Left ventricle myocardium inferior (tissue), 1 donor: ENCODE results near the gene XIRP2. TPM values are rescaled to one million over a fixed set of nuclear protein-coding genes. Genes with fewer than 3 reads are reported as not detected.

Experiments used
- DNase-seq: peaks from one replicate; pipeline ENCODE4 v3.0.0-alpha.2; 2020
- H3K27ac ChIP-seq: fragments of 200-600 bp; replicated peaks from 2 replicates; pipeline ENCODE4 v1.8.0; 2021
- H3K27me3 ChIP-seq: fragments of 200-600 bp; 2 replicates; pipeline ENCODE4 v1.8.0; 2021; ENCODE audit warnings: low read depth
- H3K36me3 ChIP-seq: fragments of 200-600 bp; 2 replicates; pipeline ENCODE4 v1.8.0; 2021
- H3K4me1 ChIP-seq: fragments of 200-600 bp; 2 replicates; pipeline ENCODE4 v1.8.0; 2021
- H3K4me3 ChIP-seq: fragments of 200-600 bp; 2 replicates; pipeline ENCODE4 v1.8.0; 2021; ENCODE audit warnings: mild to moderate bottlenecking, moderate library complexity
- H3K9me3 ChIP-seq: fragments of 200-600 bp; replicated peaks from 2 replicates; pipeline ENCODE4 v1.8.0; 2021
- intact Hi-C: fragments of 100-400 bp; cut with micrococcal nuclease; formaldehyde crosslinking; loops from one replicate; pipeline ENCODE4 v1.11.0; 2022
- total RNA-seq: library from RNA; stranded (reverse); fragmentation: NEBNext Ultra II Directional; extraction: Animal tissue kit (Norgen Biotek cat#: 25700); gene quantifications from one replicate; pipeline ENCODE4 v1.2.1, GENCODE V29; 2021
- TF ChIP-seq, protein P1 (sequence below): fragments of 200-600 bp; IDR thresholded peaks from 2 replicates; pipeline ENCODE4 v1.8.0; 2021; ENCODE audit warnings: antibody characterized with exemption, mild to moderate bottlenecking, borderline replicate concordance
- donor health status: DM: no; HTN: yes; CAD: no; lungs with severe emphysema.

XIRP2 gene
- total RNA-seq, 1 donor from 2014 or later: 364 TPM

- Histone ChIP-seq H3K9me3 (no peaks in the 10 kb centered on the region), H3K4me1 (no peaks in the 10 kb centered on the region), H3K27me3 (no peaks in the 10 kb centered on the region), H3K27ac (no peak overlapping the region), H3K4me3 (no peak overlapping the region), H3K36me3 (no peaks in the 10 kb centered on the region)
- DNase-seq: no peak
- intact Hi-C loops: no loop called here
- TF ChIP-seq, protein P1, sequence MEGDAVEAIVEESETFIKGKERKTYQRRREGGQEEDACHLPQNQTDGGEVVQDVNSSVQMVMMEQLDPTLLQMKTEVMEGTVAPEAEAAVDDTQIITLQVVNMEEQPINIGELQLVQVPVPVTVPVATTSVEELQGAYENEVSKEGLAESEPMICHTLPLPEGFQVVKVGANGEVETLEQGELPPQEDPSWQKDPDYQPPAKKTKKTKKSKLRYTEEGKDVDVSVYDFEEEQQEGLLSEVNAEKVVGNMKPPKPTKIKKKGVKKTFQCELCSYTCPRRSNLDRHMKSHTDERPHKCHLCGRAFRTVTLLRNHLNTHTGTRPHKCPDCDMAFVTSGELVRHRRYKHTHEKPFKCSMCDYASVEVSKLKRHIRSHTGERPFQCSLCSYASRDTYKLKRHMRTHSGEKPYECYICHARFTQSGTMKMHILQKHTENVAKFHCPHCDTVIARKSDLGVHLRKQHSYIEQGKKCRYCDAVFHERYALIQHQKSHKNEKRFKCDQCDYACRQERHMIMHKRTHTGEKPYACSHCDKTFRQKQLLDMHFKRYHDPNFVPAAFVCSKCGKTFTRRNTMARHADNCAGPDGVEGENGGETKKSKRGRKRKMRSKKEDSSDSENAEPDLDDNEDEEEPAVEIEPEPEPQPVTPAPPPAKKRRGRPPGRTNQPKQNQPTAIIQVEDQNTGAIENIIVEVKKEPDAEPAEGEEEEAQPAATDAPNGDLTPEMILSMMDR: no peak
Observed at GRCh38 chr2:166916987-166917386, 28.7 kb downstream of the XIRP2 start.

DNA sequence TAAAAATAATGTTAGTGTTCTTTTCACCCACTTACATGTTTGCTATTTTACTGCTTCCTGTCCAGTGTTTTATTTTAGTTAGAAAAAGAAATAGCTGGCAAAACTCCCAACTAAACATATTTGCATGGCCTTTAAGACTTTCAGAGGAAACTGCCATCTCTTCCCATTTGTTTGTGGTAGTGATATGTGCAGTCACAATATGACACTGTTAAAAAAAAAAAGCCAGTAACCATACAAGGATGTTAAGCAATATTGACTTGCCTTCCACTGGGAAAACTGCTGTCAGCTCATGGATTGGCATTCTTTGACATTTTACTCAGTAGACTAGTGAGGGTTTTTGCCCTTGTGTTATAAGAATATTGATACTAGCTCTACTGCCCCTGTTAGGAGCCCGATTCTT is 29.1 kb downstream of the XIRP2 start:
- Histone ChIP-seq H3K27ac (no peak overlapping the region), H3K4me1 (no peaks in the 10 kb centered on the region), H3K36me3 (no peaks in the 10 kb centered on the region), H3K4me3 (no peak overlapping the region), H3K9me3 (no peaks in the 10 kb centered on the region), H3K27me3 (no peaks in the 10 kb centered on the region)
- TF ChIP-seq, protein P1: no peak
- intact Hi-C loops: no loop called here
- no peak for DNase-seq

DNA sequence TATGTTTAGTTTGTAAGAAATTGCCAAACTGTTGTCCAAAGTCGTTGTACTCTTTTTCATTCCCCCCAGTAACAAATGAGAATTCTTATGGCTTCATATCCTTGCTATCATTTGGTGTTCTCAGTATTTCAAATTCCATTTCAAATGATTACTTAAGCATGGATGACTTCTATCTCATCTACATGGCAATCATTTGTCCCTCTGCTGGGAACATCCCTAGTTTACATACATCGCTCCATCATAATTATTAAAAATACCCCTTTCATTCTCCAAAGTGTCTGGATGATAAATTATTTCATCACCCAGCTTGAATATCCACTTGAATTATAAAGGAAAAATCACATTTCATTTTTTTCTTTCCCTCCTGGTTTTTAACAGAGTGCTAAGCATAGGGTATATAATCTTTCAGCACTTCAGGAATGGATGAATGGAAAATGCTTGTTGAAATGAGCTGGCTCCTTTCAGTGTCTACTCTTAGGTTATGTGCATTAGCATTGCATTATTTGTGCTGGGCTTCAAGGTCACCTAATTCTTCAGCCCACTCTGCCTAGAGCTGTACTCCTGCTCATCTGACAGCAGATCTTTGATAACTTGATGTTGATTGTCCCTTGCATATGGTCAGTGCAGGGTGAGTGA is 33.1 kb downstream of the XIRP2 start:
- DNase-seq: no peak
- Histone ChIP-seq H3K36me3 (no peaks in the 10 kb centered on the region), H3K27me3 (no peaks in the 10 kb centered on the region), H3K4me1 (no peaks in the 10 kb centered on the region), H3K9me3 (no peaks in the 10 kb centered on the region), H3K27ac (no peak overlapping the region), H3K4me3 (no peak overlapping the region)
- intact Hi-C loops: no loop called here
- TF ChIP-seq, protein P1: no peak

DNA sequence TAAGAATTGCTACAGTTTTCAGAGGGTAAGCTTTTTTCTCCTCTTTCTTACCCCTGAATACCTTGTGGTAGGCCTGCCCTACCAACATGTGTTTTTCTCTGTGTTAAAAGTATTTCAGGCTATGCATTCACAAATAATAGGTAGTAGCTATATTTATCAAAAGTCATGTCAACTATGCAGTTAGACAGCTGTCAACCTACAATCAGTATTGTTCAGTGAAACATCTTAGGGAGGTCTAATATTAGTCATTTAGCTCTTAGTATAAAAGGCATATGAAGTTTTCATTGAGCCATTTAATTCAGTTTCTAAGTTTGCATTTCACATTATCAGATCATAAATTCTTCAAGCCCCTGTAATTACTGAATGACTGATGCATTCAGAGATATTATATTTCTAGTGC is 36.7 kb downstream of the XIRP2 start:
- Histone ChIP-seq H3K9me3 (peaks cover 7% of the 10 kb centered on the region), H3K27ac (no peak overlapping the region), H3K27me3 (no peaks in the 10 kb centered on the region), H3K4me1 (no peaks in the 10 kb centered on the region), H3K36me3 (no peaks in the 10 kb centered on the region), H3K4me3 (no peak overlapping the region)
- TF ChIP-seq, protein P1: no peak
- intact Hi-C loops: no loop called here
- DNase-seq: no peak

- no peaks in the 10 kb centered on the region for H3K36me3 ChIP-seq
- intact Hi-C loops: no loop called here
- no peak overlapping the region for H3K27ac ChIP-seq
- H3K4me1 ChIP-seq: no peaks in the 10 kb centered on the region
- H3K4me3 ChIP-seq: no peak overlapping the region
- no peaks in the 10 kb centered on the region for H3K27me3 ChIP-seq
- DNase-seq: no peak
- peaks cover 7% of the 10 kb centered on the region for H3K9me3 ChIP-seq
- TF ChIP-seq, protein P1: no peak
Observed at GRCh38 chr2:166926657-166927056, 38.4 kb downstream of the XIRP2 start.
